ENCODE measurements around the gene DDX42.

DDX42 gene

GRCh38 chr17:63819131-63819530 is 45.2 kb downstream of the DDX42 start:
- Histone ChIP-seq H3K9ac (no peak overlapping the region), H3K79me2 (ENCODE audit: insufficient read depth, low read depth) (peaks cover 5% of the 10 kb centered on the region; the same call in 1 of the 2 replicates), H3K4me3 (IDR thresholded peaks at IDR 0.05; ENCODE audit: insufficient read depth, low read depth, low read length) (no peak overlapping the region), H2AFZ (ENCODE audit: low read depth) (no peak overlapping the region), H3K27ac (no peak overlapping the region), H3K4me2 (no peak overlapping the region), H3K27me3 (ENCODE audit: insufficient read depth, low read depth) (no peaks in the 10 kb centered on the region), H4K20me1 (ENCODE audit: insufficient read depth) (peaks cover 4% of the 10 kb centered on the region; the same call in 1 of the 2 replicates), H3K4me1 (ENCODE audit: low read depth, poor library complexity, severe bottlenecking) (no peaks in the 10 kb centered on the region), H3K36me3 (ENCODE audit: insufficient read depth) (peaks cover 25% of the 10 kb centered on the region; the same call in 1 of the 2 replicates)
- no peak for TF ChIP-seq CTCF (conservative IDR thresholded peaks at IDR 0.05; ENCODE audit: low read depth, low read length)

DNA sequence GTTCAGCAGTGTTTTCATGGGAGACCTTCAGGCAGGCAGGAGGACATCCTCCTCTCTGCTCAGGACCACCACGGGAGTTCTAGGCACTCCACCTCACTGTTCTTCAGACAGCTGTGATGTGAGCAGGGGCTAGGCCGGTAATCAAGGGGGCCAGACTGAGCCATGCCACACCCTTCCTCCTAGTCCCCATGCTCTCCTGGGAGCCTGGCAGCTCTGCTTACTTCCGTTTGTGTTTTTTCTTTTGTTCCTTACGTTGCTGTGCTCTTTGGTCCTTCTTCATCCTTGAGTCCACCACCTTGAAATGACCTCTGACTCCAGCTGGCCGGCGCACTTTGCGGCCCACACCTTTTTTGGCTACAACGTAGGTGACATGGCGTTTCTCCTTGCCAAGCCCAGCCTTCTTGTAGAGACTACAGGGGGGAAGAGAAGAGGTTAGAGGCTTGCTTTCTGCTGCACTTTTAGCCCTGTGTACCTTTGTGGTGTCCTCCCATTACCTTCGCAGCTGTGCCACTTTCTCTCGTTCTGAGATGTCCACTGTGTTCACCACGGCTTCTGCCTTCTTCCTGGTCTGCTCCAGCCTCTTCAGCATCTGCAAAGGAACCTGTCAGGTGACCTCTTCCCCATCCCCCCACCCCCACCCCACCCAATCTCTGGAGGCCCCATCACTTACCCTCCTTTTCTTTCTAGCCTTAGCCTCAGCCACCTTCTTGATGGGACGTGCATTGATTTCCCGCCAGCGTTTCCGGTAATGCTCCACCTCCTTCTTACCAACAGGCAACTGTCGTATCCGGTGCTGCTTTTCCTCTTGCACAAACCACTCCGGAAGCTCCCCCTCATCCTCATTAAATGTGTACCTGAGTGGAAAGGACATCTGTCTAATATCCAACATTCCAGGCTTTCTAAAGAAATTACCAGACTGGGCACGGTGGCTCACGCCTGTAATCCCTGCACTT is 45.9 kb downstream of the DDX42 start:
- H3K27me3 ChIP-seq (ENCODE audit: insufficient read depth, low read depth), result no peaks in the 10 kb centered on the region
- no peak overlapping the region for H3K4me2 ChIP-seq
- H3K36me3 ChIP-seq (ENCODE audit: insufficient read depth), result peaks cover 29% of the 10 kb centered on the region; the same call in 1 of the 2 replicates
- no peak overlapping the region for H2AFZ ChIP-seq (ENCODE audit: low read depth)
- no peak overlapping the region for H3K4me3 ChIP-seq (IDR thresholded peaks at IDR 0.05; ENCODE audit: insufficient read depth, low read depth, low read length)
- no peak overlapping the region for H3K27ac ChIP-seq
- peaks cover 6% of the 10 kb centered on the region; the same call in 1 of the 2 replicates for H3K79me2 ChIP-seq (ENCODE audit: insufficient read depth, low read depth)
- H4K20me1 ChIP-seq (ENCODE audit: insufficient read depth), result peaks cover 4% of the 10 kb centered on the region; the same call in 1 of the 2 replicates
- TF ChIP-seq CTCF (conservative IDR thresholded peaks at IDR 0.05; ENCODE audit: low read depth, low read length), result no peak
- peaks cover under 1% of the 10 kb centered on the region for H3K4me1 ChIP-seq (ENCODE audit: low read depth, poor library complexity, severe bottlenecking)
- H3K9ac ChIP-seq, result no peak overlapping the region

GRCh38 chr17:63820963-63821561 is 47.1 kb downstream of the DDX42 start:
- Histone ChIP-seq H3K27ac (no peak overlapping the region), H3K36me3 (ENCODE audit: insufficient read depth) (peaks cover 33% of the 10 kb centered on the region; the same call in 1 of the 2 replicates), H2AFZ (ENCODE audit: low read depth) (no peak overlapping the region), H3K9ac (no peak overlapping the region), H4K20me1 (ENCODE audit: insufficient read depth) (peaks cover 4% of the 10 kb centered on the region; the same call in 1 of the 2 replicates), H3K4me2 (no peak overlapping the region), H3K4me3 (IDR thresholded peaks at IDR 0.05; ENCODE audit: insufficient read depth, low read depth, low read length) (no peak overlapping the region), H3K27me3 (ENCODE audit: insufficient read depth, low read depth) (no peaks in the 10 kb centered on the region), H3K4me1 (ENCODE audit: low read depth, poor library complexity, severe bottlenecking) (peaks cover 13% of the 10 kb centered on the region), H3K79me2 (ENCODE audit: insufficient read depth, low read depth) (peaks cover 18% of the 10 kb centered on the region)
- no peak for TF ChIP-seq CTCF (conservative IDR thresholded peaks at IDR 0.05; ENCODE audit: low read depth, low read length)

- Histone ChIP-seq H3K4me2 (no peak overlapping the region), H3K4me1 (ENCODE audit: low read depth, poor library complexity, severe bottlenecking) (peaks cover 14% of the 10 kb centered on the region), H4K20me1 (ENCODE audit: insufficient read depth) (peaks cover 4% of the 10 kb centered on the region; the same call in 1 of the 2 replicates), H2AFZ (ENCODE audit: low read depth) (no peak overlapping the region), H3K27me3 (ENCODE audit: insufficient read depth, low read depth) (no peaks in the 10 kb centered on the region), H3K36me3 (ENCODE audit: insufficient read depth) (peaks cover 33% of the 10 kb centered on the region; the same call in 1 of the 2 replicates), H3K9ac (no peak overlapping the region), H3K27ac (no peak overlapping the region), H3K4me3 (IDR thresholded peaks at IDR 0.05; ENCODE audit: insufficient read depth, low read depth, low read length) (no peak overlapping the region), H3K79me2 (ENCODE audit: insufficient read depth, low read depth) (peaks cover 24% of the 10 kb centered on the region)
- no peak for TF ChIP-seq CTCF (conservative IDR thresholded peaks at IDR 0.05; ENCODE audit: low read depth, low read length)
Measured at GRCh38 chr17:63821804-63822203, 47.8 kb downstream of the DDX42 start.
